Neural cell (in vitro differentiated cells): ENCODE results near the gene DUS1L.

Experiments used
- CTCF ChIP-seq: fragments of 450-650 bp; IDR thresholded peaks from 2 replicates; pipeline ENCODE4 v1.5.1; 2014; ENCODE audit warnings: antibody characterized with exemption, mild to moderate bottlenecking, moderate library complexity; ENCODE audit not compliant: poor library complexity, severe bottlenecking
- EZH2 ChIP-seq: fragments of 200-600, 300-800 bp; shearing (Covaris generic), sonication (generic); IDR thresholded peaks from 2 replicates; pipeline ENCODE4 v1.6.1; 2014; ENCODE audit warnings: antibody characterized with exemption, low read length, borderline replicate concordance, mild to moderate bottlenecking; ENCODE audit not compliant: insufficient read depth, poor library complexity, severe bottlenecking
- POLR2AphosphoS5 ChIP-seq: IDR thresholded peaks from 2 replicates; pipeline ENCODE4 v1.6.1; 2012
- RAD21 ChIP-seq: fragments of 450-650 bp; conservative IDR thresholded peaks from 2 replicates; pipeline ENCODE4 v1.6.1; 2014; ENCODE audit warnings: antibody characterized with exemption, mild to moderate bottlenecking, moderate library complexity
- TAF1 ChIP-seq: IDR thresholded peaks from 2 replicates; pipeline ENCODE4 v1.6.1; 2012; ENCODE audit warnings: low read depth

GRCh38 chr17:82080048-82080788 lies 14.6 kb upstream of the DUS1L start:
- TF ChIP-seq RAD21 (no peak), CTCF (no peak), EZH2 (no peak), POLR2AphosphoS5 (no peak), TAF1 (no peak)
